ENCODE data around the gene ARPC1B.

ARPC1B gene

DNA sequence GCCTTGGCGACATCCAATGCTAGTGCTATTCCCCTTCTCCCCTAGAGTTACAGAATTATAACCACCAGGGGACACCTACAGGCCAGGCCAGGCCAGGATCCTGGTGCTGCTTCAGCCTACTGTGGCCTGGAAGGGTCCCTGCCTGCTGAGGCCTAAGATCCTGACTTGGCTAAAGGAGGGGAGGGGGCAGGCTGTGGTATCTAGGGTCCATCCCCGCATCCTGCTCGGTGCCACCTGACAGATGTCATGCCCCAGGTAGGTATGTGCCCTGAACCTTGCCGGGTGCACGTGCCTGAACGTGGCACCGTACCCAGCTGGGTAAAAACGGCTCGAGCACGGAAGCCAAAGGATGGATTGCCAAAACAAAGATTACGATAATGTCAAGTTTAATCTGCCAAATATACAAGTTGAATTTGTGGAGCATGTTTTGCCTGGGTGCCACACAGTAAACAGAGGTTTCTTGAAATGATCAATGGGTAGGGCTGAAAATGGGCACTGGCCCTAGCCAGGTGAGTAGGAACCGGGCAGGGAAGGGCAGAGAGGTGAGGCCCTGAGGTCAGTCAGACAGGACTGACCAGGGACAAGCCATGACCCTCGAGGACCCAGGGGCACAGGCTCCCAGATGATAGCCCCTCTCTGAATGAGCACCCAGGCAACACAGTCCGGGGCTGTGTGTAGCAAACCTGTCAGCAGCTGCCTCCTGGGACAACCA is 21.2 kb downstream of the ARPC1B start:
- no peak overlapping the region for H3K4me3 ChIP-seq (ENCODE audit: low read depth, low read length)
- no peak overlapping the region for H3K27ac ChIP-seq
- H3K9me3 ChIP-seq (ENCODE audit: severe bottlenecking), result no peaks in the 10 kb centered on the region
- no peaks in the 10 kb centered on the region for H3K27me3 ChIP-seq (ENCODE audit: insufficient read depth, low read depth, severe bottlenecking)
- DNase-seq, result no peak
- H3K36me3 ChIP-seq, result peaks cover 59% of the 10 kb centered on the region
- no peak for TF ChIP-seq CTCF (IDR thresholded peaks at IDR 0.05; ENCODE audit: low read depth, low read length)

DNA sequence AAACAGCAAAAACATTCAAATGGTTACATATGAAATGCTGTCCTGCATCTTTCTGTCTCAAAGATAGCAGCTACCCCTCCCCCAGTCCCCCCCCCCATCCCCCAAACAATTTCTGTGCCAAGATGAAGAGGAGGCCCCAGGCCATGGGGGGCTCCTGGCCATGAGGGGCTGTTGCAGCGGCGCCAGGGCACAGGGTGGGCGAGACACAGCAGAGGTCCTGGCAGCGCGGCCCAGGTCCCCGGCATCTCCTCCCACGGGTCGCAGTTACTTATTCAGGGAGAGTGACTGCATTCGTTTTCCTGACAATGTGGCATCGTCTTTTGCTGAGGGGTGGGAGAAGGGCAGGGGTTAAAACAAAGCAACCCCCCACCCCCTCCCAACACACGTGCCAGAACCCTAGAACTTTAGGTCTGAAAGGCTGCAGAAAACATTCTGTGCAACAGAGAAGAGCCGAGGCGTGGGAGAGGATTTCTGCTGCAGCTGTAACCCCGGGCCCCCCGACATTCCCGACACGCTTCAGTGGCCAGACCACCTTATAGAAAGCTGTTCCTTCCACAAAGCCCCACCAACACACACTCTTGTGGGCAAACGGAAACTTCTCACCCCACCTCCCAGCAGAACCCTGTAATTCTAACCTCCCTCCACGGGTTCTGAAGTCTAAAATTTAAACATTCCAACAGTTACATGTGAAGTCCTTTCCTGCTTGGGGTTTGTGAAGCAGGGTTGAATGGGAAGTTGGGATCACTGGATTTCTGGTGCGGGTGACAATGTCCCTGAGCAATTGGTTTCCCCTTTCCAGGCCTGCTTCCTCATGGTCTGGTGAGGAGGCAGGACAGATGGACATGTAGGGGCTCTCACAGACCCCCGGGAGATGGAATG is 22.1 kb downstream of the ARPC1B start:
- no peak overlapping the region for H3K27ac ChIP-seq
- DNase-seq, result no peak
- H3K36me3 ChIP-seq, result peaks cover 67% of the 10 kb centered on the region
- TF ChIP-seq CTCF (IDR thresholded peaks at IDR 0.05; ENCODE audit: low read depth, low read length), result no peak
- H3K27me3 ChIP-seq (ENCODE audit: insufficient read depth, low read depth, severe bottlenecking), result no peaks in the 10 kb centered on the region
- H3K4me3 ChIP-seq (ENCODE audit: low read depth, low read length), result no peak overlapping the region
- H3K9me3 ChIP-seq (ENCODE audit: severe bottlenecking), result no peaks in the 10 kb centered on the region

- Histone ChIP-seq H3K9me3 (ENCODE audit: severe bottlenecking) (no peaks in the 10 kb centered on the region), H3K27ac (no peak overlapping the region), H3K27me3 (ENCODE audit: insufficient read depth, low read depth, severe bottlenecking) (no peaks in the 10 kb centered on the region), H3K4me3 (ENCODE audit: low read depth, low read length) (no peak overlapping the region), H3K36me3 (peaks cover 73% of the 10 kb centered on the region)
- TF ChIP-seq CTCF (IDR thresholded peaks at IDR 0.05; ENCODE audit: low read depth, low read length), result no peak
- no peak for DNase-seq
Observed at GRCh38 chr7:99397297-99397983, 22.9 kb downstream of the ARPC1B start.

GRCh38 chr7:99398891-99399445 is 24.4 kb downstream of the ARPC1B start:
- DNase-seq, result no peak
- Histone ChIP-seq H3K27me3 (ENCODE audit: insufficient read depth, low read depth, severe bottlenecking) (no peaks in the 10 kb centered on the region), H3K4me3 (ENCODE audit: low read depth, low read length) (no peak overlapping the region), H3K9me3 (ENCODE audit: severe bottlenecking) (no peaks in the 10 kb centered on the region), H3K36me3 (peaks cover 85% of the 10 kb centered on the region), H3K27ac (no peak overlapping the region)
- TF ChIP-seq CTCF (IDR thresholded peaks at IDR 0.05; ENCODE audit: low read depth, low read length), result no peak

- TF ChIP-seq CTCF (IDR thresholded peaks at IDR 0.05; ENCODE audit: low read depth, low read length), result no peak
- H3K36me3 ChIP-seq, result peaks cover 87% of the 10 kb centered on the region
Observed at GRCh38 chr7:99399597-99399996, 25.1 kb downstream of the ARPC1B start.

More at GRCh38 chr7:99399597-99399996, 25.1 kb downstream of the ARPC1B start:
- H3K27me3 ChIP-seq (ENCODE audit: insufficient read depth, low read depth, severe bottlenecking), result no peaks in the 10 kb centered on the region
- H3K4me3 ChIP-seq (ENCODE audit: low read depth, low read length), result no peak overlapping the region
- H3K27ac ChIP-seq, result no peak overlapping the region
- no peaks in the 10 kb centered on the region for H3K9me3 ChIP-seq (ENCODE audit: severe bottlenecking)
- no peak for DNase-seq
